ENCODE measurements around the gene RBMXL2.

- TF ChIP-seq CTCF (IDR thresholded peaks at IDR 0.05), result no peak
- no peak for TF ChIP-seq POLR2A (IDR thresholded peaks at IDR 0.05)
- no peak for TF ChIP-seq POLR2AphosphoS5 (IDR thresholded peaks at IDR 0.05)
- no peak for TF ChIP-seq EP300 (IDR thresholded peaks at IDR 0.05)
These were observed 27.6 kb downstream of the RBMXL2 start for GRCh38 chr11:7116370-7116769.

All from sigmoid colon (tissue), 4 donors.